Loucy (cell line): Measurements from ENCODE around the gene PPP3CA.
"Not testable (repeated sequence)": the region's sequence is repeated elsewhere in the genome, so short reads cannot be mapped to it uniquely, and the experiment has no call there.

ENCODE experiments used
- H2AFZ ChIP-seq: fragments of 200-600 bp; sonication (generic); 2 replicates; pipeline ENCODE4 v1.6.0; 2016; ENCODE audit warnings: antibody characterized with exemption, mild to moderate bottlenecking, low read length, moderate library complexity
- H3F3A ChIP-seq: fragments of 200-600 bp; 2 replicates; pipeline ENCODE4 v1.6.0; 2016; ENCODE audit warnings: antibody characterized with exemption, low read depth, mild to moderate bottlenecking
- H3K27me3 ChIP-seq: fragments of 200-600 bp; sonication (generic); 2 replicates; pipeline ENCODE4 v1.6.1; 2014; ENCODE audit warnings: low read length, mild to moderate bottlenecking; ENCODE audit not compliant: insufficient read depth, poor library complexity, severe bottlenecking
- H3K36me3 ChIP-seq: fragments of 200-600 bp; sonication (generic); 2 replicates; pipeline ENCODE4 v1.6.1; 2016; ENCODE audit warnings: low read length; ENCODE audit not compliant: insufficient read depth
- H3K4me1 ChIP-seq: fragments of 200-600 bp; sonication (generic); 2 replicates; pipeline ENCODE4 v1.5.1; 2014; ENCODE audit warnings: low read length, mild to moderate bottlenecking; ENCODE audit not compliant: insufficient read depth, poor library complexity, severe bottlenecking
- H3K4me2 ChIP-seq: fragments of 200-600 bp; sonication (generic); 2 replicates; pipeline ENCODE4 v1.6.0; 2014; ENCODE audit warnings: antibody characterized with exemption, low read length, low read depth, mild to moderate bottlenecking; ENCODE audit not compliant: poor library complexity, severe bottlenecking
- H3K4me3 ChIP-seq: fragments of 200-600 bp; sonication (generic); 2 replicates; pipeline ENCODE4 v1.5.1; 2014; ENCODE audit warnings: low read length, mild to moderate bottlenecking, mixed read lengths; ENCODE audit not compliant: poor library complexity, severe bottlenecking
- H3K79me2 ChIP-seq: fragments of 200-600 bp; sonication (generic); 2 replicates; pipeline ENCODE4 v1.6.1; 2014; ENCODE audit warnings: low read length; ENCODE audit not compliant: insufficient read depth
- H3K9ac ChIP-seq: fragments of 200-600 bp; sonication (generic); 2 replicates; pipeline ENCODE4 v1.6.0; 2014; ENCODE audit warnings: mild to moderate bottlenecking, low read depth, low read length, moderate library complexity; ENCODE audit not compliant: poor library complexity, severe bottlenecking
- H3K9me2 ChIP-seq: fragments of 200-600 bp; sonication (generic); replicated peaks from 2 replicates; pipeline ENCODE4 v1.6.1; 2016; ENCODE audit warnings: low read depth, low read length, mixed read lengths
- H3K9me3 ChIP-seq: fragments of 200-600 bp; sonication (generic); 2 replicates; pipeline ENCODE4 v1.6.1; 2014; ENCODE audit warnings: mild to moderate bottlenecking, antibody characterized with exemption, low read length, low read depth; ENCODE audit not compliant: insufficient read depth
- H4K20me1 ChIP-seq: fragments of 200-600 bp; sonication (generic); 2 replicates; pipeline ENCODE4 v1.6.0; 2014; ENCODE audit warnings: antibody characterized with exemption, low read length, mild to moderate bottlenecking; ENCODE audit not compliant: insufficient read depth, poor library complexity, severe bottlenecking
- CTCF ChIP-seq: fragments of 200-600 bp; sonication (generic); conservative IDR thresholded peaks from 2 replicates; pipeline ENCODE4 v1.5.1; 2014; ENCODE audit warnings: mild to moderate bottlenecking, antibody characterized with exemption, low read length
- EZH2phosphoT487 ChIP-seq: fragments of 200-600 bp; IDR thresholded peaks from 2 replicates; pipeline ENCODE4 v1.6.1; 2018; ENCODE audit warnings: antibody characterized with exemption, mild to moderate bottlenecking, moderate library complexity, borderline replicate concordance

Gene PPP3CA

GRCh38 chr4:101184668-101185067, 162.7 kb downstream of the PPP3CA start:
- peaks cover 11% of the 10 kb centered on the region; the same call in 1 of the 2 replicates for H3K36me3 ChIP-seq

GRCh38 chr4:101183666-101184373, 163.5 kb downstream of the PPP3CA start:
- no peak overlapping the region for H3K4me2 ChIP-seq
- H3K9me2 ChIP-seq = no peaks in the 10 kb centered on the region
- H3K9ac ChIP-seq = no peak overlapping the region
- TF ChIP-seq CTCF (no peak), EZH2phosphoT487 (no peak)
- H3K27me3 ChIP-seq = no peaks in the 10 kb centered on the region
- no peaks in the 10 kb centered on the region for H4K20me1 ChIP-seq
- no peaks in the 10 kb centered on the region for H3K9me3 ChIP-seq
- H3K4me1 ChIP-seq = no peaks in the 10 kb centered on the region
- no peak overlapping the region for H2AFZ ChIP-seq
- H3K4me3 ChIP-seq = no peak overlapping the region
- no peaks in the 10 kb centered on the region for H3F3A ChIP-seq
- peaks cover 11% of the 10 kb centered on the region; the same call in 1 of the 2 replicates for H3K36me3 ChIP-seq
- H3K79me2 ChIP-seq = no peaks in the 10 kb centered on the region

More at GRCh38 chr4:101184668-101185067, 162.7 kb downstream of the PPP3CA start:
- no peak overlapping the region for H3K4me3 ChIP-seq
- H3K4me1 ChIP-seq = no peaks in the 10 kb centered on the region
- H2AFZ ChIP-seq = no peak overlapping the region
- no peak overlapping the region for H3K9ac ChIP-seq
- H3K27me3 ChIP-seq = no peaks in the 10 kb centered on the region
- no peaks in the 10 kb centered on the region for H3K79me2 ChIP-seq
- no peaks in the 10 kb centered on the region for H3F3A ChIP-seq
- H3K4me2 ChIP-seq = no peak overlapping the region
- TF ChIP-seq CTCF (no peak), EZH2phosphoT487 (no peak)
- no peaks in the 10 kb centered on the region for H3K9me2 ChIP-seq
- no peaks in the 10 kb centered on the region for H4K20me1 ChIP-seq
- H3K9me3 ChIP-seq = no peaks in the 10 kb centered on the region

GRCh38 chr4:101183221-101183620, 164.1 kb downstream of the PPP3CA start:
- no peaks in the 10 kb centered on the region for H3K9me3 ChIP-seq

GRCh38 chr4:101182688-101183087, 164.6 kb downstream of the PPP3CA start:
- not testable (repeated sequence) for H3K4me3 ChIP-seq, H3K4me1 ChIP-seq, H3K9ac ChIP-seq, H3K9me2 ChIP-seq, H3F3A ChIP-seq, H3K79me2 ChIP-seq, H2AFZ ChIP-seq, H3K4me2 ChIP-seq, H3K9me3 ChIP-seq, H3K27me3 ChIP-seq, H4K20me1 ChIP-seq
- H3K36me3 ChIP-seq = peaks cover 11% of the 10 kb centered on the region; the same call in 1 of the 2 replicates

More at GRCh38 chr4:101183221-101183620, 164.1 kb downstream of the PPP3CA start:
- no peaks in the 10 kb centered on the region for H3K9me2 ChIP-seq
- TF ChIP-seq EZH2phosphoT487 = no peak
- peaks cover 11% of the 10 kb centered on the region; the same call in 1 of the 2 replicates for H3K36me3 ChIP-seq
- no peaks in the 10 kb centered on the region for H3F3A ChIP-seq
- no peak overlapping the region for H2AFZ ChIP-seq
- H3K79me2 ChIP-seq = no peaks in the 10 kb centered on the region
- no peak overlapping the region for H3K9ac ChIP-seq
- no peak overlapping the region for H3K4me3 ChIP-seq
- no peak overlapping the region for H3K4me2 ChIP-seq
- no peaks in the 10 kb centered on the region for H4K20me1 ChIP-seq
- H3K4me1 ChIP-seq = no peaks in the 10 kb centered on the region
- H3K27me3 ChIP-seq = no peaks in the 10 kb centered on the region
